ENCODE measurements around the gene AK5.

- no peak for TF ChIP-seq CTCF (IDR thresholded peaks at IDR 0.05; ENCODE audit: low read depth, low read length)
- TF ChIP-seq EZH2phosphoT487 (IDR thresholded peaks at IDR 0.05; ENCODE audit: low read depth): no peak
Measured at GRCh38 chr1:77282866-77283539, 1.2 kb downstream of the AK5 start.

Data from OCI-LY3 (cell line).